CD14-positive monocyte (primary cell): Measurements from ENCODE around the gene CA10. TPM values are rescaled to one million over a fixed set of nuclear protein-coding genes. Genes with fewer than 3 reads are reported as not detected.

Experiments used
- DNase-seq, 3 donors: peaks; one replicate each; pipeline ENCODE4 v3.0.0-alpha.2; 2011 to 2022
- H2AFZ ChIP-seq: 2 replicates; pipeline ENCODE4 v1.6.0; 2012; ENCODE audit warnings: mild to moderate bottlenecking, low read depth, low read length, inconsistent platforms; ENCODE audit not compliant: insufficient read depth, poor library complexity, severe bottlenecking
- H3K27ac ChIP-seq, 2 donors: 1 replicate in 1 of 2; 2 replicates in 1 of 2; pipeline ENCODE4 v1.5.1; 2012 to 2013; ENCODE audit warnings: low read length in 2 of 2, control low read depth in 1 of 2, inconsistent platforms in 1 of 2, low read depth in 1 of 2, mild to moderate bottlenecking in 1 of 2
- H3K27me3 ChIP-seq, 2 donors: one replicate each; pipeline versions ENCODE4 v1.6.0 to v1.6.1; 2011 to 2013; ENCODE audit warnings: low read length in 2 of 2; ENCODE audit not compliant: control insufficient read depth in 2 of 2, insufficient read depth in 2 of 2
- H3K36me3 ChIP-seq, 2 donors: replicated peaks in 1 of 2; 1 replicate in 1 of 2; 2 replicates in 1 of 2; pipeline versions ENCODE4 v1.5.1 to v1.6.1; 2012 to 2013; ENCODE audit warnings: low read length in 2 of 2, control low read depth in 1 of 2, inconsistent platforms in 1 of 2, mild to moderate bottlenecking in 1 of 2; ENCODE audit not compliant: insufficient read depth in 2 of 2, control insufficient read depth in 1 of 2
- H3K4me1 ChIP-seq, 2 donors: 1 replicate in 1 of 2; 2 replicates in 1 of 2; pipeline versions ENCODE4 v1.5.1 to v1.6.1; 2012 to 2013; ENCODE audit warnings: low read length in 2 of 2, control low read depth in 1 of 2, inconsistent platforms in 1 of 2, mild to moderate bottlenecking in 1 of 2, moderate library complexity in 1 of 2; ENCODE audit not compliant: insufficient read depth in 2 of 2, control insufficient read depth in 1 of 2
- H3K4me2 ChIP-seq: replicated peaks from 2 replicates; pipeline ENCODE3; 2012; ENCODE audit warnings: low read length, moderate library complexity, mild to moderate bottlenecking; ENCODE audit not compliant: poor library complexity, severe bottlenecking; ENCODE audit errors: extremely low read depth
- H3K4me3 ChIP-seq, 3 experiments: fragments of 200-600 bp in 1 of 3; sonication (generic) in 1 of 3; replicated peaks in 1 of 3; 1 replicate in 2 of 3; 2 replicates in 1 of 3; pipeline ENCODE4 v1.5.1; 2011 to 2013; ENCODE audit warnings: low read length in 3 of 3, mild to moderate bottlenecking in 3 of 3, control low read depth in 2 of 3, low read depth in 2 of 3, inconsistent platforms in 1 of 3, moderate library complexity in 1 of 3
- H3K79me2 ChIP-seq: 2 replicates; pipeline ENCODE4 v1.6.0; 2012; ENCODE audit warnings: mild to moderate bottlenecking, control low read depth, inconsistent platforms, low read length, moderate library complexity; ENCODE audit not compliant: insufficient read depth
- H3K9ac ChIP-seq: 2 replicates; pipeline ENCODE4 v1.6.0; 2017; ENCODE audit warnings: low read length, mild to moderate bottlenecking; ENCODE audit not compliant: insufficient read depth, poor library complexity, severe bottlenecking
- H3K9me3 ChIP-seq, 2 donors: replicated peaks in 1 of 2; 1 replicate in 1 of 2; 2 replicates in 1 of 2; pipeline versions ENCODE4 v1.5.1 to v1.6.1; 2012 to 2013; ENCODE audit warnings: low read length in 2 of 2, control low read depth in 1 of 2; ENCODE audit not compliant: control insufficient read depth in 1 of 2, insufficient read depth in 1 of 2
- H4K20me1 ChIP-seq: 2 replicates; pipeline ENCODE4 v1.6.0; 2012; ENCODE audit warnings: mild to moderate bottlenecking, low read length, control low read depth, moderate library complexity; ENCODE audit not compliant: insufficient read depth
- H3K27ac Mint-ChIP-seq, 7 donors: one replicate each; pipeline ENCODE4 v1.8.0; 2020; ENCODE audit warnings: mild to moderate bottlenecking in 7 of 7, mixed read lengths in 7 of 7, moderate library complexity in 6 of 7, inconsistent platforms in 2 of 7
- H3K27me3 Mint-ChIP-seq, 3 donors: one replicate each; pipeline ENCODE4 v1.8.0; 2021 to 2022; ENCODE audit warnings: low read depth in 3 of 3, mild to moderate bottlenecking in 3 of 3, mixed read lengths in 3 of 3, moderate library complexity in 3 of 3, inconsistent platforms in 1 of 3
- H3K36me3 Mint-ChIP-seq, 2 donors: one replicate each; pipeline ENCODE4 v1.8.0; 2020; ENCODE audit warnings: mixed read lengths in 2 of 2, inconsistent platforms in 1 of 2, mild to moderate bottlenecking in 1 of 2
- H3K4me1 Mint-ChIP-seq: one replicate; pipeline ENCODE4 v1.8.0; 2020; ENCODE audit warnings: mild to moderate bottlenecking, mixed read lengths
- H3K4me3 Mint-ChIP-seq, 2 donors: one replicate each; pipeline ENCODE4 v1.8.0; 2020; ENCODE audit warnings: mild to moderate bottlenecking in 2 of 2, mixed read lengths in 2 of 2, moderate library complexity in 1 of 2
- H3K9me3 Mint-ChIP-seq, 7 donors: one replicate each; pipeline ENCODE4 v1.8.0; 2020 to 2022; ENCODE audit warnings: mixed read lengths in 7 of 7, mild to moderate bottlenecking in 6 of 7, moderate library complexity in 6 of 7, inconsistent platforms in 2 of 7
- CTCF ChIP-seq: fragments of 200-600 bp; IDR thresholded peaks from one replicate; pipeline ENCODE4 v1.8.0; 2022; ENCODE audit warnings: antibody characterized with exemption, mild to moderate bottlenecking
- WGBS: methylation state at CpG from one replicate; pipeline ENCODE4 v1.1.5; 2013; ENCODE audit warnings: missing lambda C conversion rate; ENCODE audit not compliant: insufficient coverage; 5-methylcytosine and 5-hydroxymethylcytosine counted together
- intact Hi-C, 2 donors: fragments of 100-400 bp; cut with micrococcal nuclease; formaldehyde crosslinking; loops; one replicate each; pipeline versions ENCODE4 v1.15.0 to v1.15.1; 2023
- polyA plus RNA-seq, 3 donors: library from polyadenylated mRNA; depleted of rRNA in 1 of 3; unstranded in 2 of 3; stranded (reverse) in 1 of 3; fragments of 300-500 nt in 2 of 3; fragments of >200 nt in 1 of 3; fragmentation: Illumina TruSeq in 2 of 3; gene quantifications; 1 replicate in 2 of 3; 2 replicates in 1 of 3; pipeline ENCODE4 v1.2.3, GENCODE V29; 2012 to 2021

CA10 gene
- polyA plus RNA-seq, 3 donors, result not detected

- Histone ChIP-seq H3K27ac (no peak overlapping the region), H3K79me2 (no peaks in the 10 kb centered on the region), H3K4me3 (no peak overlapping the region), H2AFZ (no peak overlapping the region), H3K27me3 (no peaks in the 10 kb centered on the region), H3K9ac (no peak overlapping the region), H3K4me1 (no peaks in the 10 kb centered on the region), H3K4me2 (no peak overlapping the region), H4K20me1 (no peaks in the 10 kb centered on the region), H3K36me3 (no peaks in the 10 kb centered on the region), H3K9me3 (no peaks in the 10 kb centered on the region)
- intact Hi-C loops, result no loop called here
- no peaks in the 10 kb centered on the region for H3K4me1 Mint-ChIP-seq
- no peak overlapping the region for H3K4me3 Mint-ChIP-seq
- DNase-seq, result no peak
- no peak for TF ChIP-seq CTCF
- no peak overlapping the region for H3K27ac Mint-ChIP-seq
- peaks cover 0 to 3% (median 0%) of the 10 kb centered on the region in 7 donors for H3K9me3 Mint-ChIP-seq
- H3K27me3 Mint-ChIP-seq, result no peaks in the 10 kb centered on the region
- WGBS, result no CpG with 5 or more reads among the region's 3 CpGs
- H3K36me3 Mint-ChIP-seq, result no peaks in the 10 kb centered on the region
Measured at GRCh38 chr17:51909971-51910370, 248.5 kb downstream of the CA10 start.

- no peaks in the 10 kb centered on the region for H3K9me3 ChIP-seq
- no peaks in the 10 kb centered on the region for H3K4me1 ChIP-seq
- no peak overlapping the region for H3K9ac ChIP-seq
- H3K36me3 ChIP-seq, result no peaks in the 10 kb centered on the region
- Mint-ChIP-seq H3K27me3 (peaks cover 0 to 2% (median 0%) of the 10 kb centered on the region in 3 donors), H3K4me1 (no peaks in the 10 kb centered on the region), H3K9me3 (peaks cover 0 to 3% (median 0%) of the 10 kb centered on the region in 7 donors), H3K4me3 (no peak overlapping the region), H3K36me3 (no peaks in the 10 kb centered on the region), H3K27ac (no peak overlapping the region)
- TF ChIP-seq CTCF, result no peak
- DNase-seq, result no peak
- no peaks in the 10 kb centered on the region for H4K20me1 ChIP-seq
- H2AFZ ChIP-seq, result no peak overlapping the region
- no peaks in the 10 kb centered on the region for H3K79me2 ChIP-seq
- no peak overlapping the region for H3K4me3 ChIP-seq
- no peaks in the 10 kb centered on the region for H3K27me3 ChIP-seq
- H3K27ac ChIP-seq, result no peak overlapping the region
- WGBS, result 83% methylated on average over 2 of the region's 7 CpGs
- no peak overlapping the region for H3K4me2 ChIP-seq
- intact Hi-C loops, result no loop called here
Measured at GRCh38 chr17:51908841-51909537, 249.5 kb downstream of the CA10 start.
